Stomach (tissue), 4 donors: ENCODE results near the gene ADAMTS20.

Experiments used
- EP300 ChIP-seq: sonication (generic); formaldehyde crosslinking; IDR thresholded peaks from one replicate; pipeline ENCODE4 v1.6.1; 2017; ENCODE audit warnings: antibody characterized with exemption
- POLR2A ChIP-seq, 4 donors: fragments of 450-650 bp; IDR thresholded peaks; one replicate each; pipeline ENCODE4 v1.6.1; 2016; ENCODE audit warnings: antibody characterized with exemption in 4 of 4, control low read depth in 2 of 4, mild to moderate bottlenecking in 1 of 4, moderate library complexity in 1 of 4
- POLR2AphosphoS5 ChIP-seq, 3 donors: sonication (generic); formaldehyde crosslinking; IDR thresholded peaks; one replicate each; pipeline ENCODE4 v1.6.1; 2016; ENCODE audit warnings: antibody characterized with exemption in 3 of 3
- TF ChIP-seq, protein P1 (sequence below), 7 experiments: fragments of 450-650 bp in 4 of 7; fragments of 200-600 bp in 3 of 7; sonication (generic) in 3 of 7; IDR thresholded peaks; one replicate each; pipeline ENCODE4 v1.5.1; 2016 to 2019; ENCODE audit warnings: antibody characterized with exemption in 7 of 7, control low read depth in 2 of 7, mild to moderate bottlenecking in 1 of 7

DNA sequence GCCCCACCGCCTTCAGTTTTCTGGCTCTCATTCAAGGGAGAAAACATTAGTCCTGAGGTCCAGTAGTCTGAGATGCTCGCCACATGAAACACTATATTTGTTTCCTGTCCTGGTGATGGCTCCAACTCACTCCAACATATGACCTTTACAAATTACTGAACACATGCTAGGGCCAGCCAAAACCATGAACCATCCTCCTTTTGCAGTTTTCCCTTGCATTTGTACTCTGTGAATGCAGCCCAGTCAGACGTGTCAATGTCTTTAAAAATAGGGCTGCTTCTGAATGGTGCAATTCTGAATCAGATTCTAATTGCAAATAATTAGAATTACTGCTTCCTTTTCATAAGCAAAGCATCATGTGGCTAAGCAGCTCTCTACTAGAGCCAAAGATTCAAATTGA lies 36.0 kb downstream of the ADAMTS20 start:
- TF ChIP-seq POLR2A (IDR thresholded peaks at IDR 0.05) (no peak), EP300 (no peak), POLR2AphosphoS5 (IDR thresholded peaks at IDR 0.05) (no peak)
- TF ChIP-seq, protein P1, sequence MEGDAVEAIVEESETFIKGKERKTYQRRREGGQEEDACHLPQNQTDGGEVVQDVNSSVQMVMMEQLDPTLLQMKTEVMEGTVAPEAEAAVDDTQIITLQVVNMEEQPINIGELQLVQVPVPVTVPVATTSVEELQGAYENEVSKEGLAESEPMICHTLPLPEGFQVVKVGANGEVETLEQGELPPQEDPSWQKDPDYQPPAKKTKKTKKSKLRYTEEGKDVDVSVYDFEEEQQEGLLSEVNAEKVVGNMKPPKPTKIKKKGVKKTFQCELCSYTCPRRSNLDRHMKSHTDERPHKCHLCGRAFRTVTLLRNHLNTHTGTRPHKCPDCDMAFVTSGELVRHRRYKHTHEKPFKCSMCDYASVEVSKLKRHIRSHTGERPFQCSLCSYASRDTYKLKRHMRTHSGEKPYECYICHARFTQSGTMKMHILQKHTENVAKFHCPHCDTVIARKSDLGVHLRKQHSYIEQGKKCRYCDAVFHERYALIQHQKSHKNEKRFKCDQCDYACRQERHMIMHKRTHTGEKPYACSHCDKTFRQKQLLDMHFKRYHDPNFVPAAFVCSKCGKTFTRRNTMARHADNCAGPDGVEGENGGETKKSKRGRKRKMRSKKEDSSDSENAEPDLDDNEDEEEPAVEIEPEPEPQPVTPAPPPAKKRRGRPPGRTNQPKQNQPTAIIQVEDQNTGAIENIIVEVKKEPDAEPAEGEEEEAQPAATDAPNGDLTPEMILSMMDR (IDR thresholded peaks at IDR 0.05) = no peak
